GM19395 (cell line): ENCODE measurements around the gene RASAL1.

Experiments used
- ATAC-seq: cut with Tn5 transposase; IDR thresholded peaks from one replicate; pipeline ENCODE4 v1.9.1; 2021; ENCODE audit warnings: mild to moderate bottlenecking, moderate library complexity; ENCODE audit not compliant: unreplicated experiment

Gene RASAL1

DNA sequence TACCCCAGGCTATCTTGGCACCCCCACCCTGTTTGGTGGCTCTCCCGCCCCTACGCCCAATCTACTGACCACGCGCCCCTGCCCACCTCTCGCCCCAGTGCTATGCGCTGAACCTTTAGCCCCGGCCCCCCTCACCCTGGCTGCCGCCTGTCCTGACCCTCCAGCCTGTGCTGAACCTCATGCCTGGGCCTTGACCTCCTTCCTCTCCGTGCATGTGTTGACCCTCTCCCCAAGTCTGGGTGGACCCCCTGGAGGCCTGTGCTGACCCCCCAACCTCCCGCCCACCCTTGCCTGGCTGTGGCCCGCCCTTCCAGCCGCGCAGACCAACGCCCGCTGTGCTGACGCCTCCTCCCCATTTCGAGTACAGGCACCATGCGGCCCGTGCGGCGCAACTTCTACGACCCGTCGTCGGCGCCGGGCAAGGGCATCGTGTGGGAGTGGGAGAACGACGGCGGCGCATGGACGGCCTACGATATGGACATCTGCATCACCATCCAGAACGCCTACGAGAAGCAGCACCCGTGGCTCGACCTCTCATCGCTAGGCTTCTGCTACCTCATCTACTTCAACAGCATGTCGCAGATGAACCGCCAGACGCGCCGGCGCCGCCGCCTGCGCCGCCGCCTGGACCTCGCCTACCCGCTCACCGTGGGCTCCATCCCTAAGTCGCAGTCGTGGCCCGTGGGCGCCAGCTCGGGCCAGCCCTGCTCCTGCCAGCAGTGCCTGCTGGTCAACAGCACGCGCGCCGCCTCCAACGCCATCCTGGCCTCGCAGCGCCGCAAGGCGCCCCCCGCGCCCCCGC is 58.3 kb downstream of the RASAL1 start:
- no peak for ATAC-seq

DNA sequence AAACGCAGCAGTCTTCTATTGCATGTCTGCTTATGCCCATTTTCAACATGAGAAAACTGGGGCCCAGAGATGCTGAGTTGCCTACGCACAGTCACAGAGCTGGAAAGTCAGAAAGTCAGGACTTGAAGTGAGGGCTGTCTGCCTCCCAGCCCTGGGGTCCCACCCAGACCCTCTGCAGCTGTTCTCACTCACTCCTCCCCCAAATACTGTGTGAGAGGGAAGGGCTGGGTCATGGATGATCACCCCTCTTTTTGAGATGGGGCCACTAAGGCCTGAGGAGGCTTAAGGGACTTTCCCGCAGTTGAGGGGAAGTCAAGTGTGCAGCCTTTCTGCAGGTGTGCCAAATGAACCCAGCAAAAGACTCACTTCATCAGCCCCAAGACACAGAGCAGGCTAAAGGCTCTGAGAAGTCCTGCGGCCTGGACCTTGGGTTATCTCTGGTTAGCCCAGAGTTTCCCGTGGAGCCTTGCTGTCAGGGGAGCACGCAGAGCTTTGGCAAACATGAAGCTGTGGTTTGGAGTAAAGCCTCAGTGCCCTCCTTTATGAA is 60.4 kb downstream of the RASAL1 start:
- peak; percentile 96 for ATAC-seq

DNA sequence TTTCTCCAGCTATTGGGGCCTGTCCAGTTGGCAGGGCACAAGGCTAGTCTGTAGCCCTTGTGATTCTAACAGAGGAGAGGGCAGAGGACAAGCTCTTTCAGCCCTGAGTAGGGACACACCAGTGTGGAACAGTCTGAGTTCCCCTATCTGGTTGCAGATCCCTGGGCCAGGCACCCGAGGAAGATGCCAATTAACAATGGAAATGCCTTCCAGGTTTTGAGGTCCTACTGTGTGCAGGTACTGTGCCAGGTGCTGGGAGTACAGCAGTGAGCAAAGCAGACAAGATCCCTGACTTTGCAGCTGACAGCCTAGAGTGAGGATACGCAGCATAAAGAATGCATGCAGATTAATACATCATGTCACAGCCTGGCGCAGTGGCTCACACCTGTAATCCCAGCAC is 62.0 kb downstream of the RASAL1 start:
- ATAC-seq: no peak

DNA sequence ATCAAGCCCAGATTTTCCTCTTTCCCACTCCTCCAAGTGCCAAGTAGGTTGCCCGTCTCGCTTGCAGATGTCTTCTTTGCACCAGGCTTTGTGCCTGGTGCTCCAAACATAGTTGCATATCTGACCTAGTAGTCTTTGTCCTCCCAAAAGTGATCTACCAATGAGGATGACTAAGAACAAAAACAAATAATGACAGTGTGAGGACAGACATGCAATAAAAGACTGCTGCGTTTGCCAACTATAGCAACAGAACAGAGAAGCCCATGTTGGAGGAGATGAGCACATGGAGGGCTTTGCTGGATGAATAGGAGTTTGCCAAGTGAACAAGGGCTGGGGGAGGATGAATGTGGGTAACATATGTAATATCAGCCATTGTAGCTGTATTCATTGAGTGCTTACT is 63.4 kb downstream of the RASAL1 start:
- ATAC-seq: no peak

DNA sequence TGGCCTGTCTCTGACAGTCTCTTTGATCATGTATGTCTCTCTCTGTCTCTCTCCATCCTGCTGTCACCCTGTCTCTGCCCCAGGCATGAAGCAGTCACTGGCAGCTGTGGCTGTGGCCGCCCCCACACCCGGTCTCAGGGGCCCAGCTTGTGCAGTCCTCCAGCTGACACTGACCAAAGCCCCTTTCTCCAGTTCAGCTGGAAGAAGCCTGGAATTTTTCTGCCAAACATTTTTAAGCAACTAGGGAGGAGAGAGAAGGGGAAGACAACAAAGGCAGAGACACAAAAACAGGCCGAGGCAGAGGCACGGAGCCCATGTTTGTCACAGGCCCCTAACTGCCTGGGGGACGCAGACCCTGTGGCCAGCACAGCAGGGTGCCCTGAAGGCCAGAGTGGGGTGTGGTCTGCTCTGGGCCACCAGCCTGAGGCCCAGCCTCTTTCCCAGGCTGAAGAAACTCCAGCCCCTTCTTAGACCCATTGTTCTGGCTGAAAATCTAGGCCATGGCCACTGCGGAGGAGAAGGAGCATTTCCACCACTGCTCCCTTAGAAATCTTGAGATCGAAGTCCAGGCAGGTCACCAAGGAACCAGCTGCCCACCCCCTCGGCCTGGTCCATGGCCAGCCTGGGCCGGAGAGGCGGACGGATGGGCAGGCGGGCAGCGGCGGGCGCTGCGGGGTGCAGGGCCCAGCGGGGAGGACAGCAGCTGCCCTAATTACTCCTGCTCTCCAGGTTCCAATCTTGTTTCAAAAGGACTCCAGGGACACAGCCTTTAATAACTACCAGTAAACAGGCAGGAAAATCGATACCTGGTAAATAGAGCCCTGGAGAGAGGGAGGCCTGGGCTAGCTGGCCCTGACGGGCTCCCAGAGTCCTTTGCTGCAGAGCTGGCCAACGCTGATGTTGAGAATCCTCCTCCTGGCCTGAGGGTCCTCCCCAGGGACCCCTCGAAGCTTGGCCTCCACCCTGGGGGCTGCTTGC is 64.1 kb downstream of the RASAL1 start:
- no peak for ATAC-seq

DNA sequence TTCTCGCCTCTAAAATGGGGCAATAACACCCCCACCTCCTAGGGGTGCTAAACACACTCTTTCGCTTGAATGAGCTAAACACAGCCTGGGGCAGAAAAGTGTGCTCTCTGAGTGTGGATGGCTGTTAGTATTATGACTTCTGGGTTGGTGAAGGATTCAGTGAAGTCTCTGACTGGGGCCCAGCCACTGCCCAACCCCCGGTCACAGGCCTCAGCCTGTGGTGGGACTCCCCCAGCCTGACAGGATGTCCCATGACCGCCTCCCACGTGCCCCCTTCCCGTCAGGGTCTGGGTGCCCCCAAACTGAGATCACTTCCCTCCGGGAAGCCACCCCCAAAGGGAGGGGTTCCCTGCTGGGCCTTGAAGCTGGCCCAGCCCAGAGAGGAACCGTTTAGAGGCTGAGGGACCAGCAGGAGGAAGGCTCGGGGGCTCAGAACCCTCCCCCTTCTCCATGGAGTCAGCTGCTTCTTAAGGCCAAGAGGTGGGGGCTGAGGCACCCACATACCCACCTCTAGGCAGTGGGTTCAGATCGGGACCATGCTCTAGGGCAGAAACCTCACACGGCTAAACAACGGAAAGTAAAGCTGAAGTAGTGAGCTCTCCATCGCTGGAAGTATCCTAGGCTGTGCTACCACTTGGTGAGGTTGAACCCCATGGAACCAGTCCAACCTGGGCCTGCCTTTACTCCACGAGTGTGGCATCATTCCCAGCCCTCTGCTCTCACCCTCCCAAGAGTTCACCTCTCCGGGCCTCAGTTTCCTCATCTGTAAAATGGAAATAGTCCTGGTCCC is 65.2 kb downstream of the RASAL1 start:
- ATAC-seq: no peak

DNA sequence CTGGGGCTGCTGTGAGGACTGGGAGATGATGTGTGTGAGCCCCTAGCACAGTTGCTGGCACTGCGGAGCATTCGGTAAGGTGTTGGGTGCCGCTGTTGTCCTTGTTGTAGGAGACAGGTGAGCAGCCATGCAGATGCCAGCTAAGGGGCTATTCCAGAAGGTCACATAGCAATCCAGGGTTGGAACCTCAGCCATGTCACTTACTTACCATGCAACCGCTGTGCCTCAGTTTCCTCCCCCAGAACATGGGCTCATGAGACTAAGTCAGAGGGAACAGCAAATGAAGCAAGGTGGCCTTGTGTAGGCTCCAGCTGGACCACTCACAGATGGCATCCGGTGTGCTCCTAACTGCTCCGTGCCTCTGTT is 65.8 kb downstream of the RASAL1 start:
- no peak for ATAC-seq

DNA sequence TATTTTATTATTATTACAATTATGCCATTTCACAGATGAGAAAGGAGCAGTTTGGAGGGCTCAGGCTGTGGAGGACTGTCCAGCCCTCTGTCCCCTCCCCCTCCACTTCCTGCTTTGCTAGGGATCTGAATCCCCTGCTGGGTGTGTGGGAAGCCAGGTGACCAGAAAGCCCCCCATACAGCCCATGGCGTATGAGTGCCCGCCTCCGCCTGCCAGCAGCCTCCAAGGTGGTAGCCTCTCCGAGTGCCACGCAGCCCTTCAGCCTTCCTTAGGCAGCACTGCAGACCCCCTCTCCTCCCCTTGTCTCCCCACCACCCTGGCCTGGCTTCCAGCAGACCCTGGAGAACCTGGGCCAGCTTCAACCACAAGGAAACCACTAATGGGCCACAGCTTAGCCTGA is 66.4 kb downstream of the RASAL1 start:
- no peak for ATAC-seq

DNA sequence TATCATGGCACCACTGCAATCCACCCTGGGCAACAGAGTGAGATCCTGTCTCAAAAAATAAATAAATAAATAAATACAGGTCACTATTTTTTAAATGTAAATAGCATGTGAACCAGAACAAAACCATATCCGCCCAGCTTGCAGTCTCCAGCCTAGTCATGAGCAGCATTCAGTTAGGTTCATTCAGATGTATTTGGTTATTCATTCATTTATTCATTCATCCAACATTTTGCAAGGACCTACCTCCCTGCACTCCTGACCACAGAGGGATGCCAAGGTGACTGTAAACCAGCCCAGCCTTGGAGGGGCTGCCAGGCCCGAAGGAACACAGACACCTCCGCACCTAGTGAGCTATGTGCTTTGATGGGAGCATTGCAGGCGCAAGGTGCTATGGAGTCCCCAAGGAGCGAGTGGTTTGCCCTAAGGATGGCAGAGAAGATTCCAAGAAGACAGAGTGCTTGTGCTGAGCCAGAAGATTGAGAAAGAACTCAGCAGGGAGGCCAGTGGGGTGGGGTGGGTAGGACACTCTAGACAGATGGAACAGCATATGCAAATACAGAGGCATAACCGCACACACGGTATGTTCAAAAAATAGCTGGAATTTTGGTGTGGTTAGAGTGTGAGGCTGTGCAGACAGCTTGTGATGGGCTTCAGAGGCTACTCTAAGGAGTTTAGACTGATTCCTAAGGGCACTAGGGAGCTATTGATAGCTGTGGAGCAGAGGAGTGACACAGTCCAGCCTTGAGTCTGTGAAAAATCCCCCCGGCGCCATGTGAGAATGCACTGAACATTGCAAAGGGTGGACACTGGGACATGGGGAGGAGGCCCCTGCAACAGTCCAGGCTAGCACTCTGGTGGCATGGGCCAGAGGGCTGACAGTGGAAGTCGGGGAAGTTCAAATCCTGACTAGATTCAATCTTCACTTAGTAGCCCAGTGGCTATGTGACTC is 67.3 kb downstream of the RASAL1 start:
- no peak for ATAC-seq

DNA sequence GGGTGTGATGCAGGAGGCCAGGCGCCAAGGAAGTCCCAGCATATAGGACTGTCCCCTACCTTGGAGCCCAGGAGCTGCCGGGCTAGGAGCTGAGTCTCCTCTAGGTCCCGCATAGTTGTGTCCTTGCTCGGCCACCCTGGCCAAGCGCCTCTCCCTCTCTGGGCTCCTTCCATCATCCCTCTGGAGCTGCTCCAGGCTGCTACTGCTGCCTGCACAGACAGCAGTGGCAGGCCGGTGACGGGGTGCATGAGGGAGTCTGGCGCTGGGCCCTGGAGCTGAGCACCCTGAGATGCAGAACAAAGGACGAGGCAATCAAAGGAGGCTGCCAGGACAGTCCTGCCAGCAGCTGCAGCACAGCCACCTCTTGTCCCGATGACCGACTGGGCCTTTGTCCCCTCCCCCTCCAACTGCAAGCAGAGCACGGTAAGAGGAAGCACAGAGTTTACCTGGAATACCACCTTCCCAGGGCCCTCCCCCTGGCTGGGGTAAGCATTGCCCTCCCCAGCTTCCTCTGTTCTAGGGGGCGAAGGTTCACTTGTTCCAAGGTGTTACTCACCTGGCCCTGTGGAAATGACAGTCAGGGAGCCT is 68.7 kb downstream of the RASAL1 start:
- no peak for ATAC-seq

DNA sequence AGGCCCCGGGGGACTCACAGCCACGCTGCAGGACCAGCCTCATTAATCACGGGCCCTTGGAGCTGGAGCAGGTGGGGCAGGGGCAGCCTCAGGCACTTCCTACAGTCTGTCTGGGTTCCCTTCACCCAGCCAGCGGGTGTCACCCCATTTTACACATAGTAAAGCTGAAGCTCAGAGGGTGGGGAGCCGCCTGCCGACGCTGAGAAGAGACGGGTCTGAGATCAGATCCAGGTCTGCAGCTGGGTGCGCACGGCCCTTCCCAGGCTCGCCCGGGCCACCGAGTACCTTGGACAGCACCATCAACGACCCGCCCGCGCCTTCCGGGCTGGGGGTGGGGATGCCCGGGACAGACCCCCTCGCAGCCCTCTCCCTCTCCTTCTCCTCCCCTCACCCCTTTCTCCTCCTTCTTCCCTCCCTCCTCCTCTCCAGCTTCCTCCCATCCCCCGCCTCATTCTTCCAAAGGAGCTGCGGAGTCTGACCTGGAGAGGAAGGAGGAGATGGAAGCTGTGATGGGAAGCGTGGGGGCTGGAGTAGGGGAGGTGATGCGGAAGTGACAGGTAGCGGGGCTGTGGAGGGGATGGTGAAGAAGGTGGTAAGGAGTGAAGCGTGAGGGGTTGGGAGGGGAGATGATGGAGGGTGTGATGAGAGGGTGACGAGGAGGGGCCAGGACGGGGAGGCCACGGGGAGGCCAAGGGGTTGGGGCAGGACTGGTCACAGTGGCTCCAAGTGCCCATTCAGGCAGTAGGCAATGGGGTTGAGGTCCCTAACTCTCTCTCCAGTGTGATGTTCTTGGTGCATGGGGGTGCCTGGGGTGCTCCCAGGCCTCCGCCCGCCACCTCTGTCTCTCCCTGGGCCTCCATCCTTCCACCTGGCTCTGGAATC is 70.2 kb downstream of the RASAL1 start:
- no peak for ATAC-seq

DNA sequence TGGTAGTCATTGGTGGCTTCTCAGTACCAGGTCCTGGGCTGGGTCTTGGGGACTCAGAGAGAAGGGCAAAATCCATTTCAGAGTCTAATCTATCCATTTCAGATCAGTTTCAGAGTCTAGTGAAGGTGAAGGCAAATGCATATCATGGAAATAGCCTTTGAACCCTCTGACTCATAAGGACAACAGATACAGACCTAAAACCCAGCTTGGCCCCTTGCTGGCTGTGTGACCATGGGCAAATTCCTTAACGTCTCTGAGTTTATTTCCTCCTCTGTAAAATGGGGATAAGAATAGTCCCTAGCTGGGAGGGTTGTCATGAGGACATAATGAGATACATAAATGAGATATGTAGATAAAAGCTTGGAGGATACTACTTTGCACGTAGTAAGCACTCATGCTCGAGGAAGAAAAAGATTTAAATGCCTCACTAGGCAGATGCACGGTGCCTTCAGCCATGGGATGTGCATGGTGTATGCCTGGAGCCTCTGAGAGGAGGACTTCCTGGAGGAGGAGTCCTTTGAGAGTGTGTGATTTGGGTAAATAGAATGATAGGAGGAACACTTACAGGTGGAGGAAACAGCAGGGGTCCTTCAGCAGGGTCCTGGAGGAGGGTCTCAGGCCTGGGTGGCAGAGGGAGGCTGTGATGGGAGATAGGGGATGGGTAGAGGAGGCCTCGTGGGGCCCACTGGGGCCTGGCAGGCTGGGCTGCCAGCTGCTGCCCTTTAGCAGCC is 71.0 kb downstream of the RASAL1 start:
- no peak for ATAC-seq

DNA sequence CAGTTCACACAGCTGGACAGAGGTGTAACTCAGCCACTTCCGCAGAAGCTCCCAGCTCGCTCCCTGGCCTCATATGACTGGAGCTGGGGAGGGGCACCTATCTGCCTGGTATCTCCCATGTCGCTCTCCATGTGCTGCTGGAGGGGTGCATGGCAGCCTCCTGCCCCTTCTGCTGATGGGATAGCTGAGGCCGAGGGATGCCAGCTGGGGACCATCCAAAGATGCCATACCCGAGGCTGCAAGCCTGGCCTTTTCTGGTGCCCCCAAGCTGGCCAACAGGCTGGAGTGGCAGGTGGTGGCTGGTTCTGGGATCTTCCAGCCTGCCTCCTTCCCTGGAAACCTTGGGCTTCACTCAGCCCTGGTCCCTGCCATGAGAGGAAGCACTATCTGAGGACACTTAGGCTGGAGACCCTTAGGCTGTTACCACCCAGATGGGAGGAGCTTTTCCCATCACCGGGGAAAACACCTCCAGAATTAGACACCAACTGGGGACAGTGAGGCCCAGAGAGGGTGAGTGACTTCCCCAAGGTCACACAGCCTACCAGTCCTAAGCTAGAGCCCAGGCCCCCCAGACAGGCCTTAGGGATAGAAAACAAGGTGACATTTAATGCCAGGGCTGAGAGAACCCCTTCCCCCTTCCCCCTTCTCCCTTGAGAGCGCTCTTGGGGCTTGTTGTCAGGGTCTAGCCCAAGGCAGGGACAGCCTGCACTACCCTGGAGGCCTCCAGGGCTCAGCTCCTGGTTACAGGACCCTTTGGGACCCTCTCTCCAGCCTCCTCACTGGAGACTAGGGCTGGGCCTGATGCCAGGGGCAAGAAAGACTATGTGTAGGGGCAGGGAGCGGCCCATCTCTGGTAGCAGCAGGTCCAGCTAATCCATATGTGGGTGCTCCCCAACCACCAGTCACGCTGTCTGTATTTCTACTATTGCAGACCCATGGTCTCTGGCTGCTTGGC is 71.9 kb downstream of the RASAL1 start:
- no peak for ATAC-seq

DNA sequence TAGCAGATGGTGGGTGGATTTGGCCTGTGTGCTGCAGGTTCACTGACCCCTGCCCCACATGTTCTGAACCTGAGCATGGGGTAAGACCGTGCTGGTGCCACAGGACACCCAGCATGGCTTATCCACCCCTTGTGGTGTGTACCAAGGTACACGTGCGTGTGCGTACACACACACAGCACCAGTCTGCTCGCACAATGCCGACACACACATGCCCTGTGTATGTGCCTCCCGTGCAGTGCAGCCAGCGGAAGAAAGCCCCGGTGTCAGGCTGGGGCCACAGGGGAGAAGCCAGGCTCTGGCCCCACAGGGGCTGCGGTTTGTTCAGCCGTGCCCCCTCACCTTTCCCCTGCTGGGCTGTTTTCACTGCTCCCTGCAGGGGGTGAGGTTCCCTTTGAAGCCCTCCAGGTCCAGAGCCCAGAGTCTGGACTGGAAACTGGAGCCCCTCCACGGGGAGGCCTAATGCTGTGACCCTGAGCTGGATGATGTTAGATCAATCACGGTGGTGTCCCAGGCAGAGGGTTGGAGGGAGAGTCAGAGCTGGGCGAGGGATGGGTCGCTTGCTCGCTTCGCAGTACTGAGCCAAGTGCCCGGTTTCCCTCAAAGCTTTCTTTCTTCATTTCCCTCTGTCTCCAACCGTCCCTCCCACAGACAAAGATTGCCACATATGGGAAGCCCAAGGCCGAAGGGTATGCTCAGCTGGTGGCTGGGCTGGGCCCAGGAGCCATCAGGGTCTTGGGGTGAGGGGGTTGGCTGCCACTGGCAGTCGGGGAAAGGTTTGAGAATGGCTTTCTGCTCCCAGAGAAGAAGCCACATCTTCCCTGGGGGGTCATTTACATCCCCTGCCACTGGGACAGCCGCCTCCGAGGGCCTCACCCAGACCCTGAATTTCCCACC is 72.8 kb downstream of the RASAL1 start:
- no peak for ATAC-seq

DNA sequence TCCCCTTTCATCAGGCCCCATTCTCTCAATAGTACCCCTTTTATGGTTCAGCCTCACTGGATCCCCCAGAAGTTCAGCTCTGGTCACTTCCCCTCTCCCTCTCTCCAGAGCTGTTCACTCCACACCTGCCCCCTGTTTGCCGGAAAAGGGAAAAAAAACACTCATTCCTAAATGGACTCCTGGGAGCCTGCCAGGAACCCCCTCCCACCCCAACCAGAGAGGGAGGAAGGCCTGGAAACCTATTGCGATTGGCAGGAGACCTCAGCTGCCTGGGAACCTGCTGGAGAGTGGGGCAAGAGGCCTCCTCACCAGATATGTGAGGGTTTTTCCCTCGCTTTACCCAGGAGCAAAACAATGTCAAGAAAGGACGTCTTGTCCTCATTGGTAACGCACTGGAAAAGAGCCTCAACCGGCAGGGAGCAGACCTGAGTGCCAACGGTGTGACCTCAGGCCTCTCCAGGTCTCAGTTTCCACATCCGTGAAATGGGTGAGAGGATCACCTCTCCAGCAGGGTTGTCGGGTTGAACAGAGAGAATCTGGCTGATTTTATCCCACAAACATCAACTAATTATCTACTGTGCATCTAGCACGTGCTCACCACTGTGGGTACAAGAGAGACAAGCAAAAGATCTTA is 74.4 kb downstream of the RASAL1 start:
- no peak for ATAC-seq
